GM23248 (cell line): ENCODE measurements around the gene MAP4K3. TPM values are rescaled to one million over a fixed set of nuclear protein-coding genes. Genes with fewer than 3 reads are reported as not detected.

Experiments used
- DNase-seq: peaks from one replicate; pipeline ENCODE4 v3.0.0-alpha.2; 2015
- H2AFZ ChIP-seq: fragments of 200-600 bp; sonication (generic); 2 replicates; pipeline ENCODE4 v1.6.1; 2016; ENCODE audit warnings: antibody characterized with exemption
- H3F3A ChIP-seq: fragments of 200-600 bp; sonication (generic); 2 replicates; pipeline ENCODE4 v1.6.1; 2016; ENCODE audit warnings: mild to moderate bottlenecking, antibody characterized with exemption, mixed run types; ENCODE audit not compliant: insufficient read depth
- H3K27ac ChIP-seq: fragments of 200-600 bp; sonication (generic); 2 replicates; pipeline ENCODE4 v1.5.1; 2016; ENCODE audit warnings: mild to moderate bottlenecking
- H3K27me3 ChIP-seq: fragments of 200-600 bp; sonication (generic); replicated peaks from 2 replicates; pipeline ENCODE4 v1.6.1; 2016; ENCODE audit warnings: mild to moderate bottlenecking; ENCODE audit not compliant: insufficient read depth
- H3K36me3 ChIP-seq: fragments of 200-600 bp; sonication (generic); 2 replicates; pipeline ENCODE4 v1.6.1; 2016; ENCODE audit warnings: low read depth, mild to moderate bottlenecking
- H3K4me1 ChIP-seq: fragments of 200-600 bp; sonication (generic); 2 replicates; pipeline ENCODE4 v1.6.1; 2016; ENCODE audit warnings: mild to moderate bottlenecking; ENCODE audit not compliant: insufficient read depth
- H3K4me2 ChIP-seq: fragments of 200-600 bp; sonication (generic); one replicate; pipeline ENCODE4 v1.6.1; 2016; ENCODE audit warnings: mild to moderate bottlenecking; ENCODE audit not compliant: unreplicated experiment
- H3K4me3 ChIP-seq: fragments of 200-600 bp; sonication (generic); 2 replicates; pipeline ENCODE4 v1.5.1; 2016; ENCODE audit warnings: mild to moderate bottlenecking
- H3K79me2 ChIP-seq: fragments of 200-600 bp; sonication (generic); 2 replicates; pipeline ENCODE4 v1.6.1; 2016; ENCODE audit warnings: mild to moderate bottlenecking; ENCODE audit not compliant: insufficient read depth
- H3K9ac ChIP-seq: fragments of 200-600 bp; sonication (generic); 2 replicates; pipeline ENCODE4 v1.6.1; 2016; ENCODE audit warnings: mild to moderate bottlenecking
- H3K9me2 ChIP-seq: fragments of 200-600 bp; sonication (generic); 2 replicates; pipeline ENCODE4 v1.6.1; 2016; ENCODE audit warnings: mixed run types, mild to moderate bottlenecking, moderate library complexity; ENCODE audit not compliant: insufficient read depth
- H3K9me3 ChIP-seq: fragments of 200-600 bp; sonication (generic); one replicate; pipeline ENCODE4 v1.6.1; 2017; ENCODE audit warnings: low read depth
- H4K20me1 ChIP-seq: fragments of 200-600 bp; sonication (generic); 2 replicates; pipeline ENCODE4 v1.6.0; 2016; ENCODE audit not compliant: insufficient read depth
- EZH2 ChIP-seq: fragments of 200-600 bp; sonication (generic); IDR thresholded peaks from 2 replicates; pipeline ENCODE4 v1.6.1; 2018; ENCODE audit warnings: antibody characterized with exemption, mild to moderate bottlenecking; ENCODE audit not compliant: insufficient read depth, poor library complexity, severe bottlenecking
- EZH2phosphoT487 ChIP-seq: fragments of 200-600 bp; sonication (generic); IDR thresholded peaks from 2 replicates; pipeline ENCODE4 v1.6.1; 2018; ENCODE audit warnings: antibody characterized with exemption, moderate library complexity, mild to moderate bottlenecking, low read depth; ENCODE audit not compliant: insufficient read depth
- WGBS, 2 experiments: methylation state at CpG; one replicate each; pipeline ENCODE4 v1.1.6; 2015 to 2017; ENCODE audit warnings: low lambda C conversion rate in 2 of 2, low coverage in 1 of 2; ENCODE audit errors: missing lambda C conversion rate in 2 of 2; 5-methylcytosine and 5-hydroxymethylcytosine counted together
- in situ Hi-C: fragments of 300-500 bp; cut with MboI; formaldehyde crosslinking; loops from 2 replicates; pipeline ENCODE4 v1.15.0; 2020
- polyA plus RNA-seq: library from polyadenylated mRNA; unstranded; fragments of >200 nt; fragmentation: Nextera tagmentation; extraction: Ambion mirVana; gene quantifications from 2 replicates; pipeline ENCODE4 v1.2.1, GENCODE V29; 2016
- small RNA-seq: library from RNA; depleted of rRNA; stranded (forward); fragments of <200 nt; gene quantifications from one replicate; pipeline ENCODE3, GENCODE V24; 2014; ENCODE audit warnings: low read depth, low replicate concordance
- total RNA-seq: library from RNA; depleted of rRNA; stranded (reverse); fragments of >200 nt; shearing (Covaris generic); gene quantifications from 2 replicates; pipeline ENCODE4 v1.2.3, GENCODE V29; 2014; rRNA removed

Gene MAP4K3
- total and polyA plus RNA-seq, 2 experiments from 2014 or later = 9.9 to 32.0 TPM

- Histone ChIP-seq H3F3A (no peaks in the 10 kb centered on the region), H3K27ac (no peak overlapping the region), H3K4me1 (no peaks in the 10 kb centered on the region), H3K36me3 (no peaks in the 10 kb centered on the region), H3K9me3 (no peaks in the 10 kb centered on the region), H3K9ac (no peak overlapping the region), H3K4me2 (no peak overlapping the region), H3K9me2 (no peaks in the 10 kb centered on the region), H2AFZ (no peak overlapping the region), H3K4me3 (no peak overlapping the region), H4K20me1 (no peaks in the 10 kb centered on the region), H3K79me2 (no peaks in the 10 kb centered on the region), H3K27me3 (no peaks in the 10 kb centered on the region)
- 74 to 77% methylated on average over 2 of the region's 2 CpGs for WGBS, 2 experiments
- in situ Hi-C loops = no loop called here
- TF ChIP-seq EZH2 = no peak
- TF ChIP-seq EZH2phosphoT487 = no peak
- DNase-seq = peak; percentile 19
Measured at GRCh38 chr2:39215545-39215944, 221.5 kb downstream of the MAP4K3 start.

DNA sequence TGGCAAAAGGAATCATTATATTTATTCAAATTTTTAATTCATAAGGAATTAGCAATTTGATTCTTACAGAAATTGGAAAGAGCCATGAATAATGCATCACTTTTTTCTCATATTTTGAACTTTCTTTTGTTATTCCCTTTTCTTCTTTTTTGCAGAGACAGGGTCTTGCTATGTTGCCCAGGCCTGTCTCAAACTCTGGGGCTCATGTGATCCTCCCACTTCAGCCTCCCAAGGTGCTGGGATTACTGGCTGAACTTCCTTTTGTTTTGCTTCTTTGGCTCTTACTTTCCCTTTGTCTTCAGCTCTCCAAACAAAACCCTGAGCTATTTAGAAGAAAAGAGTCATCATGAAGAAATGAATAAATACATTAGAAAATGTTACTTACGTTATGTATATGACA, 224.1 kb downstream of the MAP4K3 start:
- TF ChIP-seq EZH2 (no peak), EZH2phosphoT487 (no peak)
- Histone ChIP-seq H3K27ac (no peak overlapping the region), H3K27me3 (no peaks in the 10 kb centered on the region), H3K9ac (no peak overlapping the region), H3K4me1 (no peaks in the 10 kb centered on the region), H3K4me3 (no peak overlapping the region), H3K4me2 (no peak overlapping the region), H2AFZ (no peak overlapping the region), H3K36me3 (no peaks in the 10 kb centered on the region), H3K9me3 (no peaks in the 10 kb centered on the region), H3K9me2 (no peaks in the 10 kb centered on the region), H4K20me1 (no peaks in the 10 kb centered on the region), H3F3A (no peaks in the 10 kb centered on the region), H3K79me2 (no peaks in the 10 kb centered on the region)
- 78 to 85% methylated on average over 1 of the region's 1 CpG for WGBS, 2 experiments
- in situ Hi-C loops = loop anchor here (5.0 kb wide), 1 partner anchor 46 kb away; no protein-coding TSS in a partner anchor
- no peak for DNase-seq

GRCh38 chr2:39210846-39211245, 226.2 kb downstream of the MAP4K3 start:
- no peaks in the 10 kb centered on the region for H3K9me3 ChIP-seq
- H3K4me1 ChIP-seq = no peaks in the 10 kb centered on the region
- no peaks in the 10 kb centered on the region for H4K20me1 ChIP-seq
- 38 to 62% methylated on average over 1 of the region's 1 CpG for WGBS, 2 experiments
- no peak overlapping the region for H2AFZ ChIP-seq
- no peak overlapping the region for H3K4me3 ChIP-seq
- H3K9me2 ChIP-seq = no peaks in the 10 kb centered on the region
- no peak overlapping the region for H3K4me2 ChIP-seq
- H3F3A ChIP-seq = no peaks in the 10 kb centered on the region
- no peaks in the 10 kb centered on the region for H3K36me3 ChIP-seq
- no peak for TF ChIP-seq EZH2
- no peak for TF ChIP-seq EZH2phosphoT487
- no peaks in the 10 kb centered on the region for H3K79me2 ChIP-seq
- H3K27ac ChIP-seq = no peak overlapping the region
- no peak overlapping the region for H3K9ac ChIP-seq
- H3K27me3 ChIP-seq = no peaks in the 10 kb centered on the region
- no peak for DNase-seq
- in situ Hi-C loops = loop anchor here (5.0 kb wide), 1 partner anchor 44 kb away; no protein-coding TSS in a partner anchor

DNA sequence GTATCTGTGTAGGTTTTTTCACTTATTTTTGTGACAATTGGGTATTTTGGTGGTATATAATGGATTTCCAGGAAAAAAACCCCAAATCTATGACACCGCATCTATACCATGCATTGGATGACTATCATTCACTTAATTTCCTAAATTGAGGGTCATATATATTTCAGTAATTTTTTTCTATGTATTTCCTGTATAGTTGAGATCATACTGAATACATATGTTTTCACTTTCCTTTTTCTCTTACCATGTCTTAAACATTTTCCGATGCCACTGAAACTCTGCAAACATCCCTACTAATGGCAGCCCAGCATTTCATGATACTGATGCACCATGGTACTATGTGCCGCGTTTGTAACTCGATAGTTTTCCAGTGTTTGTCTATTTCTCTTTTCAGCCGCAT, 233.7 kb downstream of the MAP4K3 start:
- no peak overlapping the region for H2AFZ ChIP-seq
- no peak overlapping the region for H3K27ac ChIP-seq
- no peaks in the 10 kb centered on the region for H3K79me2 ChIP-seq
- H3K27me3 ChIP-seq = no peaks in the 10 kb centered on the region
- no peaks in the 10 kb centered on the region for H3K4me1 ChIP-seq
- no peaks in the 10 kb centered on the region for H4K20me1 ChIP-seq
- H3K4me3 ChIP-seq = no peak overlapping the region
- no peaks in the 10 kb centered on the region for H3K36me3 ChIP-seq
- no peak for DNase-seq
- 0 out of 2 replicates have a peak, but pooled peaks cover 7% of the 10 kb centered on the region for H3F3A ChIP-seq
- H3K9me2 ChIP-seq = no peaks in the 10 kb centered on the region
- H3K9ac ChIP-seq = no peak overlapping the region
- no peaks in the 10 kb centered on the region for H3K9me3 ChIP-seq
- WGBS, 2 experiments = 77 to 82% methylated on average over 6 of the region's 6 CpGs
- TF ChIP-seq EZH2phosphoT487 (no peak), EZH2 (no peak)
- no peak overlapping the region for H3K4me2 ChIP-seq
- in situ Hi-C loops = no loop called here

GRCh38 chr2:39202639-39203369, 234.3 kb downstream of the MAP4K3 start:
- H2AFZ ChIP-seq = no peak overlapping the region
- no peak overlapping the region for H3K9ac ChIP-seq
- H3K36me3 ChIP-seq = no peaks in the 10 kb centered on the region
- 58 to 64% methylated on average over 1 of the region's 1 CpG for WGBS, 2 experiments
- no peak overlapping the region for H3K4me3 ChIP-seq
- H3K4me1 ChIP-seq = no peaks in the 10 kb centered on the region
- H3K27ac ChIP-seq = no peak overlapping the region
- in situ Hi-C loops = no loop called here
- H3K27me3 ChIP-seq = no peaks in the 10 kb centered on the region
- H3K79me2 ChIP-seq = no peaks in the 10 kb centered on the region
- no peaks in the 10 kb centered on the region for H4K20me1 ChIP-seq
- TF ChIP-seq EZH2phosphoT487 (no peak), EZH2 (no peak)
- no peaks in the 10 kb centered on the region for H3K9me2 ChIP-seq
- H3K9me3 ChIP-seq = no peaks in the 10 kb centered on the region
- no peak overlapping the region for H3K4me2 ChIP-seq
- peak; percentile 18 for DNase-seq
- H3F3A ChIP-seq = 0 out of 2 replicates have a peak, but pooled peaks cover 7% of the 10 kb centered on the region

Small RNA genes within 50 kb of the gene (small RNA-seq; reads per million reads assigned to genes)
- gene RF00272 = not detected

Other genes starting within 250 kb of the MAP4K3 start
- gene CDKL4, start 193.3 kb downstream of the MAP4K3 start, total RNA-seq = 0.22 TPM in 1 of 2 replicates, not detected in the other
- 0.61 TPM in 1 of 2 replicates, not detected in the other for gene CDKL4, start 193.3 kb downstream of the MAP4K3 start, polyA plus RNA-seq
- 0.32 TPM in 1 of 2 replicates, not detected in the other for gene TMEM178A, start 228.6 kb upstream of the MAP4K3 start, total RNA-seq
- 0.23 TPM in 1 of 2 replicates, not detected in the other for gene TMEM178A, start 228.6 kb upstream of the MAP4K3 start, polyA plus RNA-seq